Measurements from ENCODE around the gene SHC3. TPM values are rescaled to one million over a fixed set of nuclear protein-coding genes. Genes with fewer than 3 reads are reported as not detected.

SHC3 gene
- total RNA-seq, 2 experiments from 2014 or later: not detected

- POLR2A ChIA-PET: no interaction called here
- H3K27ac ChIP-seq (ENCODE audit: low read depth in 1 of 2, low read length in 2 of 2): no peak overlapping the region
- H3K9me3 ChIP-seq (ENCODE audit: control insufficient read depth in 1 of 2, insufficient read depth in 1 of 2, low read length in 2 of 2): peaks cover 4% of the 10 kb centered on the region in 2 experiments
- peaks cover 4 to 12% of the 10 kb centered on the region in 2 experiments for H3K27me3 ChIP-seq (ENCODE audit: control insufficient read depth in 1 of 2, insufficient read depth in 2 of 2, low read length in 2 of 2)
- Mint-ChIP-seq H3K4me1 (ENCODE audit: low read depth) (no peaks in the 10 kb centered on the region), H3K4me3 (no peak overlapping the region), H3K36me3 (ENCODE audit: low read depth) (no peaks in the 10 kb centered on the region), H3K27ac (no peak overlapping the region), H3K27me3 (peaks cover 27% of the 10 kb centered on the region), H3K9me3 (peaks cover 3% of the 10 kb centered on the region)
- no peak for TF ChIP-seq CTCF (IDR thresholded peaks at IDR 0.05)
- no peak overlapping the region for H3K4me3 ChIP-seq (ENCODE audit: low read length)
- no peak for ATAC-seq (ENCODE audit: poor library complexity)
- intact Hi-C loops (cut with DNase I, micrococcal nuclease): no loop called here
- no peaks in the 10 kb centered on the region for H3K4me1 ChIP-seq (ENCODE audit: insufficient read depth, low read length)
- no peak for DNase-seq
- H3K36me3 ChIP-seq (ENCODE audit: insufficient read depth, low read length): no peaks in the 10 kb centered on the region
- CTCF ChIA-PET: no interaction called here
Observed at GRCh38 chr9:89191004-89191403, 12.4 kb upstream of the SHC3 start.

DNA sequence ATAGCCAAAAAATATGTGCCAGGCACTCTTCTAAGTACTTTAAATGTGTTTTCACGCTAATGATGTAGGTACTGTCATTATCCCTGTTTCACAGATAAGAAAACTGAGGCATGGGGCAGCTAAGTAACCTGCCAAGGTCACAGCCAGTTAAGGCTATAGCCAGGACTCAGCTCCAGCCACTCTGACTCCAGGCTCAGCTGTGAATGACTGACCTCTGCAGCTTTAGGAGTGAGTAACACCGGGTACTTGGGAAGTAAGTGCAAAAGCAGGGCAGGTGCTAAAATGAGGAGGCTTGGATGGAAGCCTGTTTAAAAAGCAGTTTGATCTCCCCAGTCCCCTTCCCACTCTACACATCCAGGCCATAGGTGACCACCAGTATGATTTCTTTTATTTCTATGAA is 10.6 kb upstream of the SHC3 start:
- peaks cover 41% of the 10 kb centered on the region for H3K27me3 Mint-ChIP-seq
- TF ChIP-seq CTCF (IDR thresholded peaks at IDR 0.05): no peak

DNA sequence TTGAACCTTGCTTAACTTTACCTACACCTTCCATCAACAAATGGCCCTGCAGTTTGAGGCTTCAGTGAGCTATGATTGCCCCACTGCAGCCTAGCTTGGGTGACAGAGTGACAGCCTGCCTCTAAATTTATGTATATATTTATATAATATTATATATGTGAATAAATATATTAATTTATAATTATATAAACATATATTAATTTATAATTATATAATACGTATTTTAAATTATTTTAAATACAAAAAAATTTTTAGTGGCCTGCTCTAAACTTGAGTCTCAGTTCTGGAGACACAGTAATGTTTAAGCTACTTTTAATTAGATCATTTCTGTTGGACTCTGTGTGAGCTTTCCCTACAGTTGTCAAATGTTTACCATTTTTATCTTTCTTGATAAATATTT is 9.3 kb upstream of the SHC3 start:
- Histone ChIP-seq H3K27me3 (ENCODE audit: control insufficient read depth in 1 of 2, insufficient read depth in 2 of 2, low read length in 2 of 2) (peaks cover 4 to 13% of the 10 kb centered on the region in 2 experiments), H3K27ac (ENCODE audit: low read depth in 1 of 2, low read length in 2 of 2) (no peak overlapping the region), H3K4me1 (ENCODE audit: insufficient read depth, low read length) (no peaks in the 10 kb centered on the region), H3K36me3 (ENCODE audit: insufficient read depth, low read length) (no peaks in the 10 kb centered on the region), H3K9me3 (ENCODE audit: control insufficient read depth in 1 of 2, insufficient read depth in 1 of 2, low read length in 2 of 2) (peaks cover 4 to 7% of the 10 kb centered on the region in 2 experiments), H3K4me3 (ENCODE audit: low read length) (no peak overlapping the region)
- no peaks in the 10 kb centered on the region for H3K36me3 Mint-ChIP-seq (ENCODE audit: low read depth)
- ATAC-seq (ENCODE audit: poor library complexity) (no peak), DNase-seq (no peak)
- no peak overlapping the region for H3K27ac Mint-ChIP-seq
- no peak overlapping the region for H3K4me3 Mint-ChIP-seq
- intact Hi-C loops (cut with DNase I, micrococcal nuclease): no loop called here
- H3K27me3 Mint-ChIP-seq: peaks cover 50% of the 10 kb centered on the region
- POLR2A ChIA-PET: no interaction called here
- CTCF ChIA-PET: no interaction called here
- no peak for TF ChIP-seq CTCF (IDR thresholded peaks at IDR 0.05)
- H3K9me3 Mint-ChIP-seq: peaks cover 3% of the 10 kb centered on the region
- H3K4me1 Mint-ChIP-seq (ENCODE audit: low read depth): no peaks in the 10 kb centered on the region

More for the DNA sequence above, 10.6 kb upstream of the SHC3 start:
- Mint-ChIP-seq H3K4me3 (no peak overlapping the region), H3K36me3 (ENCODE audit: low read depth) (no peaks in the 10 kb centered on the region), H3K4me1 (ENCODE audit: low read depth) (no peaks in the 10 kb centered on the region), H3K9me3 (peaks cover 3% of the 10 kb centered on the region), H3K27ac (no peak overlapping the region)
- Histone ChIP-seq H3K4me1 (ENCODE audit: insufficient read depth, low read length) (no peaks in the 10 kb centered on the region), H3K9me3 (ENCODE audit: control insufficient read depth in 1 of 2, insufficient read depth in 1 of 2, low read length in 2 of 2) (peaks cover 4 to 7% of the 10 kb centered on the region in 2 experiments), H3K36me3 (ENCODE audit: insufficient read depth, low read length) (no peaks in the 10 kb centered on the region), H3K4me3 (ENCODE audit: low read length) (no peak overlapping the region), H3K27me3 (ENCODE audit: control insufficient read depth in 1 of 2, insufficient read depth in 2 of 2, low read length in 2 of 2) (peaks cover 4 to 13% of the 10 kb centered on the region in 2 experiments), H3K27ac (ENCODE audit: low read depth in 1 of 2, low read length in 2 of 2) (no peak overlapping the region)
- intact Hi-C loops (cut with DNase I, micrococcal nuclease): no loop called here
- no peak for DNase-seq
- POLR2A ChIA-PET: no interaction called here
- ATAC-seq (ENCODE audit: poor library complexity): no peak
- CTCF ChIA-PET: no interaction called here

Data from CD4-positive, alpha-beta T cell (primary cell).